OCI-LY7 (cell line): ENCODE results near the gene NEAT1. TPM values are rescaled to one million over a fixed set of nuclear protein-coding genes. Genes with fewer than 3 reads are reported as not detected.

Source experiments
- BruUV-seq: library from RNA; stranded (reverse); fragments of 400-500 nt; replicated peaks from 2 replicates; lab custom pipeline; 2021; lab: Mats Ljungman, UMichigan
- CTCF ChIA-PET: fragments of 300-600 bp; sonication (Branson Sonifier 250); formaldehyde crosslinking; loops from one replicate; lab custom pipeline; 2022; ENCODE audit warnings: antibody characterized with exemption; ENCODE audit not compliant: unreplicated experiment; lab: Charles Lee
- POLR2A ChIA-PET: fragments of 300-600 bp; sonication (Branson Sonifier 250); formaldehyde crosslinking; loops from one replicate; lab custom pipeline; 2022; ENCODE audit warnings: antibody characterized with exemption; lab: Charles Lee
- DNase-seq: peaks from one replicate; pipeline ENCODE4 v3.0.0-alpha.2; 2015; ENCODE audit warnings: low spot score
- H2AFZ ChIP-seq: fragments of 200-600 bp; sonication (generic), shearing (Covaris generic); 2 replicates; pipeline ENCODE4 v1.6.1; 2014; ENCODE audit warnings: mild to moderate bottlenecking, antibody characterized with exemption, low read length, moderate library complexity
- H3K27ac ChIP-seq: fragments of 200-600 bp; sonication (generic); 2 replicates; pipeline ENCODE4 v1.5.1; 2014; ENCODE audit warnings: mixed run types, low read depth, mild to moderate bottlenecking, moderate library complexity, low read length, inconsistent platforms; ENCODE audit not compliant: poor library complexity, severe bottlenecking
- H3K36me3 ChIP-seq: fragments of 200-600 bp; sonication (generic); 2 replicates; pipeline ENCODE4 v1.6.1; 2014; ENCODE audit warnings: mild to moderate bottlenecking, antibody characterized with exemption, low read length, moderate library complexity, mixed read lengths; ENCODE audit not compliant: insufficient read depth
- H3K4me1 ChIP-seq: fragments of 200-600 bp; sonication (generic); 2 replicates; pipeline ENCODE4 v1.5.1; 2014; ENCODE audit warnings: mild to moderate bottlenecking, low read length; ENCODE audit not compliant: insufficient read depth, poor library complexity, severe bottlenecking
- H3K4me2 ChIP-seq: fragments of 200-600 bp; sonication (generic); 2 replicates; pipeline ENCODE4 v1.6.1; 2014; ENCODE audit warnings: mild to moderate bottlenecking, low read length
- H3K4me3 ChIP-seq: fragments of 200-600 bp; sonication (generic); 2 replicates; pipeline ENCODE4 v1.5.1; 2014; ENCODE audit warnings: mild to moderate bottlenecking, low read depth, low read length; ENCODE audit not compliant: poor library complexity, severe bottlenecking
- H3K79me2 ChIP-seq: fragments of 200-600 bp; sonication (generic); 2 replicates; pipeline ENCODE4 v1.6.1; 2016; ENCODE audit warnings: low read depth, mild to moderate bottlenecking, low read length, moderate library complexity, mixed read lengths; ENCODE audit not compliant: insufficient read depth
- H3K9me2 ChIP-seq: fragments of 200-600 bp; sonication (generic); 2 replicates; pipeline ENCODE4 v1.6.1; 2016; ENCODE audit warnings: mild to moderate bottlenecking, low read length, mixed read lengths; ENCODE audit not compliant: insufficient read depth
- H3K9me3 ChIP-seq: fragments of 200-600 bp; sonication (generic); 2 replicates; pipeline ENCODE4 v1.6.1; 2014; ENCODE audit warnings: mild to moderate bottlenecking, mixed run types, low read length, mixed read lengths
- H4K20me1 ChIP-seq: fragments of 200-600 bp; sonication (generic); 2 replicates; pipeline ENCODE4 v1.6.1; 2014; ENCODE audit warnings: mild to moderate bottlenecking, antibody characterized with exemption, low read length, moderate library complexity, mixed read lengths; ENCODE audit not compliant: insufficient read depth
- EZH2phosphoT487 ChIP-seq: fragments of 200-600 bp; sonication (generic); IDR thresholded peaks from 2 replicates; pipeline ENCODE4 v1.6.1; 2018; ENCODE audit warnings: low read depth, borderline replicate concordance, mild to moderate bottlenecking, mixed run types, antibody characterized with exemption, low read length, moderate library complexity, mixed read lengths
- intact Hi-C: fragments of 100-400 bp; cut with micrococcal nuclease; formaldehyde crosslinking; loops from one replicate; pipeline ENCODE4 v1.10.0; 2022; ENCODE audit not compliant: unreplicated experiment
- total RNA-seq, 2 experiments: library from RNA; depleted of rRNA in 1 of 2; stranded (reverse); fragments of >200 nt in 1 of 2; shearing (Covaris generic) in 1 of 2; gene quantifications; 2 replicates each; pipeline ENCODE4 v1.2.3, GENCODE V29; 2014 to 2022
- TF ChIP-seq, protein P1 (sequence below): fragments of 200-600 bp; sonication (generic); conservative IDR thresholded peaks from 2 replicates; pipeline ENCODE4 v1.5.1; 2014; ENCODE audit warnings: mild to moderate bottlenecking, antibody characterized with exemption, low read length, moderate library complexity, mixed read lengths

NEAT1 gene
- total RNA-seq, 2 experiments from 2014 or later = 30.1 to 440 TPM

- intact Hi-C loops = loop anchor here (2.0 kb wide), 1 partner anchor 31 kb away; no protein-coding TSS in a partner anchor
- Histone ChIP-seq H3K4me1 (peaks cover 56% of the 10 kb centered on the region), H2AFZ (no peak overlapping the region), H3K4me3 (peak overlapping the region; percentile 73), H3K4me2 (peak overlapping the region; percentile 91), H3K9me2 (no peaks in the 10 kb centered on the region), H3K36me3 (peaks cover 42% of the 10 kb centered on the region), H3K79me2 (peaks cover 99% of the 10 kb centered on the region), H3K27ac (peak overlapping the region; percentile 97), H3K9me3 (no peaks in the 10 kb centered on the region), H4K20me1 (peaks cover 24% of the 10 kb centered on the region)
- TF ChIP-seq, protein P1, sequence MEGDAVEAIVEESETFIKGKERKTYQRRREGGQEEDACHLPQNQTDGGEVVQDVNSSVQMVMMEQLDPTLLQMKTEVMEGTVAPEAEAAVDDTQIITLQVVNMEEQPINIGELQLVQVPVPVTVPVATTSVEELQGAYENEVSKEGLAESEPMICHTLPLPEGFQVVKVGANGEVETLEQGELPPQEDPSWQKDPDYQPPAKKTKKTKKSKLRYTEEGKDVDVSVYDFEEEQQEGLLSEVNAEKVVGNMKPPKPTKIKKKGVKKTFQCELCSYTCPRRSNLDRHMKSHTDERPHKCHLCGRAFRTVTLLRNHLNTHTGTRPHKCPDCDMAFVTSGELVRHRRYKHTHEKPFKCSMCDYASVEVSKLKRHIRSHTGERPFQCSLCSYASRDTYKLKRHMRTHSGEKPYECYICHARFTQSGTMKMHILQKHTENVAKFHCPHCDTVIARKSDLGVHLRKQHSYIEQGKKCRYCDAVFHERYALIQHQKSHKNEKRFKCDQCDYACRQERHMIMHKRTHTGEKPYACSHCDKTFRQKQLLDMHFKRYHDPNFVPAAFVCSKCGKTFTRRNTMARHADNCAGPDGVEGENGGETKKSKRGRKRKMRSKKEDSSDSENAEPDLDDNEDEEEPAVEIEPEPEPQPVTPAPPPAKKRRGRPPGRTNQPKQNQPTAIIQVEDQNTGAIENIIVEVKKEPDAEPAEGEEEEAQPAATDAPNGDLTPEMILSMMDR = 0 out of 2 replicates have a peak, but pooled peaks have one; percentile 32
- no peak for TF ChIP-seq EZH2phosphoT487
- ChIA-PET CTCF (no interaction called here), POLR2A (interaction anchor here (0.6 to 11.5 kb wide), 8 partner anchors 8 to 145 kb away, joined by 3 to 237 read pairs (median 8); partner anchors contain the start of genes MALAT1 and ZNRD2)
- TSS peak; percentile 64 for BruUV-seq
- peak; percentile 86 for DNase-seq
Measured at GRCh38 chr11:65425105-65425970, 2.7 kb downstream of the NEAT1 start.

- H3K9me3 ChIP-seq = no peaks in the 10 kb centered on the region
- no peak for TF ChIP-seq EZH2phosphoT487
- TF ChIP-seq, protein P1 = no peak
- DNase-seq = peak; percentile 80
- POLR2A ChIA-PET = interaction anchor here (0.6 to 11.5 kb wide), 6 partner anchors 9 to 73 kb away, joined by 3 to 237 read pairs (median 6); partner anchors contain the start of gene MALAT1
- BruUV-seq = no TSS peak
- H3K36me3 ChIP-seq = peaks cover 42% of the 10 kb centered on the region
- peaks cover 24% of the 10 kb centered on the region for H4K20me1 ChIP-seq
- H3K27ac ChIP-seq = peak overlapping the region; percentile 97
- H3K9me2 ChIP-seq = no peaks in the 10 kb centered on the region
- H2AFZ ChIP-seq = no peak overlapping the region
- peaks cover 100% of the 10 kb centered on the region for H3K79me2 ChIP-seq
- H3K4me1 ChIP-seq = peaks cover 56% of the 10 kb centered on the region
- CTCF ChIA-PET = no interaction called here
- peak overlapping the region; percentile 73 for H3K4me3 ChIP-seq
- H3K4me2 ChIP-seq = peak overlapping the region; percentile 91
- intact Hi-C loops = loop anchor here (2.0 kb wide), 1 partner anchor 31 kb away; no protein-coding TSS in a partner anchor
Measured at GRCh38 chr11:65425971-65426838, 3.6 kb downstream of the NEAT1 start.
